GM12873 (cell line): ENCODE results near the gene DDIAS.

Source experiments
- TF ChIP-seq, protein P1 (sequence below): IDR thresholded peaks from 2 replicates; pipeline ENCODE4 v1.5.1; 2012; ENCODE audit warnings: low read depth, mild to moderate bottlenecking, moderate library complexity, low read length, control low read depth; ENCODE audit not compliant: insufficient read depth; ENCODE audit errors: missing control alignments

The DDIAS gene

DNA sequence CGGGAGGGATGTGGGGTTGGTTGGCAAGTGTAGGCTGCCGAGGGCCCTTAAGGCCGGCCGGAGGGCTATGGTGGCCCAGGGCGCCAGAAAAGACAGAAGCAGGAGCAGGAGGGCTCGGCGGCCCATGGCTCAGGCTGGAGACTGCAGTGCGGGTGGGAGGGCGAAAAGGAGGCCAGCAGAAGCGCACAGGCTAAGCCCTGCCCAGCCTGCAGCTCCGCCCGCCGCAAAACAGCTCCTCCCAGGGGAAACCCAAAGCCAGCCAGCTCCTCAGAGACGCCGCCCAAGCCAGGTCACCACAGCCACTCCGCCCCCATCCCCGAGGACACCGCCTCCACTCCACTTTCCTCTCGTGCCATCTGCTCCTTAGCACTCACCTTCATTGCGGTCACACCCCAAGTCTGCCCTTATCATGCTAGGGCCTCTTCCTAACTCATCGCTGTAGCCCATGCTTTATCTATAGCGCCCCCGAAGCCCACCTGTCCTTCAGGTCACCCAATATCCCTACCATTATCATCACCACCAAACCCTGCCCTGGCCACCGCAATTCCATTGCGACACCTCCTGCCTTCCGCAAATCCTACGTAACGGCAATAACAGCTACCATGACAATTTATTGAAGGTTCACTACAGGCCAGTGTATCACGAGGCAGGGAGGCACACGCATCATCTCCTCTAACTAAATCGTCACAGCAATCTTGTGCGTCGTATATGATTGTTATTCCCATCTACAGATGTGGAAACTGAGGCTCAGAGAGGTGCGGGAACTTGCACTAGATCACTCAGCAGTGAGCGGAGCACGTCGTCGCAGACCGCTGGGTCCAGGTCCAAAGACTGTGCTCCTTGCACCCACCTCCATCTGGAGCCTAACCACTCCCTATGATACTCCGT is 1.0 kb upstream of the DDIAS start, which contains the start of gene PRCP:
TSS of gene PRCP (minus strand) at position 154 of the 888 bp plus-strand sequence. CDS start at position 126, 28 bp downstream.
- TF ChIP-seq, protein P1, sequence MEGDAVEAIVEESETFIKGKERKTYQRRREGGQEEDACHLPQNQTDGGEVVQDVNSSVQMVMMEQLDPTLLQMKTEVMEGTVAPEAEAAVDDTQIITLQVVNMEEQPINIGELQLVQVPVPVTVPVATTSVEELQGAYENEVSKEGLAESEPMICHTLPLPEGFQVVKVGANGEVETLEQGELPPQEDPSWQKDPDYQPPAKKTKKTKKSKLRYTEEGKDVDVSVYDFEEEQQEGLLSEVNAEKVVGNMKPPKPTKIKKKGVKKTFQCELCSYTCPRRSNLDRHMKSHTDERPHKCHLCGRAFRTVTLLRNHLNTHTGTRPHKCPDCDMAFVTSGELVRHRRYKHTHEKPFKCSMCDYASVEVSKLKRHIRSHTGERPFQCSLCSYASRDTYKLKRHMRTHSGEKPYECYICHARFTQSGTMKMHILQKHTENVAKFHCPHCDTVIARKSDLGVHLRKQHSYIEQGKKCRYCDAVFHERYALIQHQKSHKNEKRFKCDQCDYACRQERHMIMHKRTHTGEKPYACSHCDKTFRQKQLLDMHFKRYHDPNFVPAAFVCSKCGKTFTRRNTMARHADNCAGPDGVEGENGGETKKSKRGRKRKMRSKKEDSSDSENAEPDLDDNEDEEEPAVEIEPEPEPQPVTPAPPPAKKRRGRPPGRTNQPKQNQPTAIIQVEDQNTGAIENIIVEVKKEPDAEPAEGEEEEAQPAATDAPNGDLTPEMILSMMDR = no peak

DNA sequence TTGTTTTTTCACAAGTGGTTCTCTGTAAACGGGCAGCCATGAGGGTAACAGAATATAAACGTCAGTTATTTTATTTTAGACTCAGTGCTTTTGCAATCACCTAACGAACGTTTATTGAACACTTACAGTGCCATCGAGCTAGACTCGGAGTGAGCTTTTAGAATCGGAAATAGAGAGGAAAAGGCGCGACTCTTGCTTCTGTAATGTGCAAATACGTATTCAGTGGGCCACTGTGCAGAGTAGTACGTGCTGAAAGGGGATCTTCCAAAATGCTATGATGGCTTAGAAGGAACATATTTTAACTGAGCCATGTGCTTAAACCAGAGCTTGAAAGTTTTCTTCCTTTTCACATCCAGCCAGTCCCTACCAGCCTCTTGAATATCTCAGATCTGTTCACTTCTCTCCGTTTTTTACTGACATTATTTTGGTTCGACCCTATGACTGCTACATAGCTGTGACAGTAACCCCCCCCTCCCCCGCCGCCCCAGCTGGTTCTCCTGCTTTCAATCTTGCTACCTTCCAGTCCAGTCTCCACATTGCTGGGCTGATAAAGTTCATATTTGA is 468 bp downstream of the DDIAS start:
- TF ChIP-seq, protein P1 = no peak

DNA sequence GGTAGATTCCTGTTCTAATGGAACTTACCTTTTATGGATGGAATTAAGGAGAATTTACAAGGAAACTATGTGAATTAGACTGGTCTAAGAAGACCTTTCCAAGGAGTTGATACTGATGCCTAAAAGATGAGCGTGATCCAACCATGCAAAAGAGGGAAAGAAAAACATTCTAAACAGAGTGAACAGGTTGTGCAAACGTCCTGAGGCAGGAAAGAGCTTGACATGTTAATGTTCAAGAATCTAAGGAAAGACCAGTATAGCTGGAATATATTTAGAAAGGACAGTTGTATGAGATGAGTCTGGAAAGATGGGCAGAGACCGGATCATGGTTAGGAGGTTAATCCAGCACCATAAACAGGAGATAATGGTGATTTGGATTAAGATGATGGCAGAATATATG is 1.3 kb downstream of the DDIAS start:
- TF ChIP-seq, protein P1 = no peak

DNA sequence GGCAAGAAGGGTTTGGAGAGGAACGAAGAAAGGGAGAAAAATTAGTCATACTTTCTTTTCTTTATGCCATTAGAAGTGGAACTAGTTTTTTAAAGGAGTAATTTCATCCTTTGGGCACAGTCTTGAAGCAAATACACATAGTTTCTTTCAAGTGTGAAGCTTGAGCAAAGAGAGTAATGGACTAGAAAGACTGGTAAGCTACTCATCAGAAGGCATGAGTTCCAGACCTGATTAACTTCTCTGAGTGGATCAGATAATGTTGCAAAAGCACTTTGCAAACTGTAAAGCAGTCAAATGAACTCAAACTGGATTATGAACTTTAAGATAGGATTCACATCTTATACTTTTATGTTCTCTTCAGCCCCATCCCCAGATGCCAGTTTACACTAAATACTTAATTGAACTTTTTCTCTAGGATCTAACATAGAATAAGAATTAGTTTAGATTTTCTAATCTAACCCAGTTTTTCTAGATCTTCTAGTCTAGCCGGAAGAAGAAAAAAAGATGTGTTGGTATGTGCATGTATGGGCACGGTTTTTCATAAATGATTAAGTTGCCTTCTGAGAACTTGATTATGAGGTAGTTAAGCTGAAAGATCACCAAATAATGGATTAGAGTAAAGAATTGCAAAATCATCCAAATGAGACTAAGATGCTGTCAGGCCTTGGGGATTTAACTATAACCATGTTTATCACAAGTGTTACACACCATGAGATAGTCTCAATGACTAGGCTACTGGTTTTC is 2.5 kb downstream of the DDIAS start:
- TF ChIP-seq, protein P1 = no peak

DNA sequence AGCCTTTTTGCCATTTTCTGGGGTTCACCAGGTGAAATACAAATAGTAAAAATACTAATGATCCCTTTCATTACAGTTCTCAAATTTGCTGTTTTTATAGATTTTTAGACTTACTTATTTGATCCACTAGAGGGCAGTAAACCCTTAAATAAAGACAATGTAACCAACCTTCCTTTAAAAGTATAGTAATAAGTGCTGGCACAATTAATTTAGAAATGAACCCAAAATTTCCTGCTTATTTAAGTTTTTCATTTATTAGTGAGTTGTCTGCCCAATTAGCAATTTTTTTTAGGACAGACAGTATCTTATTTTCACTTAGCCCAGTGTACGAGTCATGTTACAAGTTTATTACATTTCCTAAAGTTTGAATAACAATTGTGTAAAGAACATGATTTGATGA is 4.7 kb downstream of the DDIAS start:
- TF ChIP-seq, protein P1 = peak; percentile 29

DNA sequence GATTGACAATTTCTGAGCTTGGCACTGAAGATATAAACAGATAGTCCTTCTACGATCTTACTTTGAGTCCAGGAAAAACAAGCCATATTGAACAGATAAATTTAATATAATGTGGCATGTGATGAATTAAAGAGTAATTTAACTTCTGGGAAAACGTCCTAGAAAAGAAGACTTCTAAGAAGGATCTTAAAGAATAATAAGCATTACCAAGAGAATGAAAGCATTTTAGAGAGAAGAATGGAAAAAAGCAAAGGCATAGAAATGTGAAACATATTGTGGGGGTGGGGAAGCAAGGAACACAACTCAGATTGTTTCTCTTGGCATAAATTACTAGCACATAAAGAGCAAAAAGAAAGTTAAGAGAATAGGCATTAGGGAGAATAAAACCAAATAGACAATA is 5.4 kb downstream of the DDIAS start:
- TF ChIP-seq, protein P1 = no peak

DNA sequence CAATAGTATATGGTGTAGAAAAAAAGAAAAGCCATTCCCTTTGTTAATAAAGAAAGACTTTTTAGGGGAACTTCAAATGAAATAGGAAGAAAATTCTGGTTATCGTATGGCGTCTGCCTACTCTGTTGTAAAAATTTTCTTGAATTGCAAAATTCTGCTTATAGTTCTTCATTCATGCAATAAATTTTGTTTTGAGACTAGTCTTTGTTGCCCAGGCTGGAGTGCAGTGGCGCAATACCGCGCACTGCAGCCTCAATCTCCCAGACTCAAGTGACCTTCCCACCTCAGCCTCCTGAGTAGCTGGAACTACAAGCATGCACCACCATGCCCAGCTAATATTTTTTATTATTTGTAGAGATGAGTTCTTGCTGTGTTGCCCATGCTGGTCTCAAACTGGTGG is 5.8 kb downstream of the DDIAS start:
- TF ChIP-seq, protein P1 = no peak
